ENCODE measurements around the gene STRN4. TPM values are rescaled to one million over a fixed set of nuclear protein-coding genes. Genes with fewer than 3 reads are reported as not detected.

The STRN4 gene
- total RNA-seq, 1 experiment from 2014 or later = 107 TPM

DNA sequence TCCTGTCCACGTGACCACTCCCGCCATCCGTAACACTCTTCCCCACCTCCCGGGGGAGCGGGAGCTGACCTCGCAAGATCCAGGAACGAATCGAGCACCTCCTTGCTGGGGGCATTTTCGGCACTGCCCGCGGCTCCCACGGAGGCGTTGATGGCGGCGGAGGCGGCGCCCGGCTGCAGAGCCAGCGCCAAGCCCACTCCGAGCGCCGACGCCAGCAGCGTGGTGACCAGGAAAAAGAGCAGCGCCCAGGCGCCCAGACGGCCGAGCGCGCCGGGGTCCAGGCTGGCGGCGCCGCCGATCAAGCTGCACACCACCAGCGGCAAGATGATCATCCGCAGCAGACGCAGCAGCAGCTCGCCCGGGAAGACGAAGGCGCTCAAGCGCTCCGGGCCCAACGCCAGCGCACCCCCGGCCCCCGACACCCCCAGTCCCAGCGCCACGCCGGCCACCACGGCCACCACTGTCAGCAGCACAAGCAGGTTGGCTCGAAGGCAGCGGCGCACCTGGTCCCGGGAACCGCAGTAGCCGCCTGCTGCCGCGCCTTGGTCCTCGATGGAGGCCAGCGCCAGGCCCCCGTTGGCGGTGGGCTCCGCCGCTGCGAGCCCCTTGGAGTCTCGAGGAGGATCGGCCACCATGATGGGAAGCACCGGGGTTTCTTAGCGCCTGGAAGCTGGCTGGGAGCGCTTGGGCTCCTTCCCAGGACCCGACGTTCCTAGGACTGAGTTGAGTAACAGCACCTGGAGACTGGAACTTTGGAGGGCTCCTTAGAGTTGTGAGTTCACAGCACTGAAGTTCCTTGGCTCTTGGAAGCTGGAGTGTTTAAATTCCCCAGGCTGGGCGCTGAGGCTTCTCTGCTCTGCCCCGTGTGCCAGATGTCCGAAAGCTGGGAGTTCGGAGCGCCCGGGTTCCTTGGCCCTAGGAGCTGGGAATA is 41.3 kb upstream of the STRN4 start:
- H3K9me3 ChIP-seq (ENCODE audit: control insufficient read depth in 1 of 2, insufficient read depth in 1 of 2, low read depth in 1 of 2, low read length in 2 of 2) = no peaks in the 10 kb centered on the region
- H3K4me1 ChIP-seq (ENCODE audit: control insufficient read depth in 1 of 2, insufficient read depth in 2 of 2, low read length in 2 of 2) = peaks cover 35 to 54% of the 10 kb centered on the region in 2 experiments
- peaks cover 58% of the 10 kb centered on the region for H3K79me2 ChIP-seq (ENCODE audit: insufficient read depth, low read length)
- ATAC-seq (peak; percentile 12), DNase-seq (ENCODE audit: low read depth, low spot score) (no peak)
- intact Hi-C loops (cut with micrococcal nuclease) = loop anchor here (5.0 kb wide), 1 partner anchor 45 kb away; no protein-coding TSS in a partner anchor
- ChIA-PET POLR2A (interaction anchor here (0.6 to 3.4 kb wide), 10 partner anchors 9 to 59 kb away, joined by 3 to 26 read pairs (median 4); no protein-coding TSS in a partner anchor), RAD21 (ENCODE audit: low non-redundant PET in 1 of 2, low total read pairs in 2 of 2, uncharacterized antibody in 2 of 2, unreplicated experiment in 2 of 2) (interaction anchor here in 1 of 2 experiments (0.7 kb wide), 1 partner anchor 43 kb away, joined by 4 read pairs; no protein-coding TSS in a partner anchor), CTCF (interaction anchor here (0.6 kb wide), 1 partner anchor 42 kb away, joined by 3 read pairs; no protein-coding TSS in a partner anchor)
- TSS peak; percentile 68 for BruUV-seq (replicated peaks)
- H3K4me3 ChIP-seq (replicated peaks in 1 of 2; ENCODE audit: low read depth in 1 of 2, low read length in 2 of 2) = peak overlapping the region; percentile 93 to 96
- no peaks in the 10 kb centered on the region for H3K9me2 ChIP-seq (ENCODE audit: insufficient read depth)
- H3K4me2 ChIP-seq (ENCODE audit: low read length) = peak overlapping the region; percentile 77
- H2AFZ ChIP-seq (ENCODE audit: low read depth, low read length, poor library complexity, severe bottlenecking) = no peak overlapping the region
- peak overlapping the region; percentile 91 for H3K27ac ChIP-seq (ENCODE audit: low read depth, low read length)
- peaks cover 4% of the 10 kb centered on the region; the same call in 1 of the 2 replicates for H4K20me1 ChIP-seq (ENCODE audit: insufficient read depth)
- no peak for TF ChIP-seq TCF7L2 (IDR thresholded peaks at IDR 0.05; ENCODE audit: borderline replicate concordance, extremely low read depth, insufficient read depth, insufficient read length)
- no peak for TF ChIP-seq SRF (IDR thresholded peaks at IDR 0.05; ENCODE audit: low read depth)
- TF ChIP-seq CBX3 (IDR thresholded peaks at IDR 0.05; ENCODE audit: low read depth) = no peak
- no peak for TF ChIP-seq JUND (IDR thresholded peaks at IDR 0.05)
- TF ChIP-seq POLR2A (IDR thresholded peaks at IDR 0.05; ENCODE audit: borderline replicate concordance, extremely low read depth, insufficient read depth, insufficient read length) = peak; percentile 45
- H3K36me3 ChIP-seq (ENCODE audit: control insufficient read depth in 1 of 2, insufficient read depth in 2 of 2, low read length in 2 of 2) = peaks cover 9 to 28% of the 10 kb centered on the region in 2 experiments; a peak in 3 of 4 replicates
- peak overlapping the region; percentile 92 for H3K9ac ChIP-seq (ENCODE audit: low read length)
- no peaks in the 10 kb centered on the region for H3K27me3 ChIP-seq (ENCODE audit: insufficient read depth, low read length)

DNA sequence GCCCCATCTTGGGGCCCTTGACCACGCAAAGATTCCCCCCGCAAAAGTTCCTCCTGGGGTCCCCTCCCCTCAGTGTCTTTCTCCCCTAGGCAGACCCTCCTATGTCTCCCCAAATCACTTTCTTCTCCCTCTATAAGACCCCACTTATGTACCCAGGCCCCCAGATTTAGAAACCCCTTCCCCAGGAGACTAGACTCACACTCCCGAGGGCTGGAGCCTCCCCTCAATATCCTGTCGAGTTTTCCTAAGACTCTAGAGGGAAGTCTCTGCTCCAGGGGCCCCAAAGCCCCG is 40.7 kb upstream of the STRN4 start:
- Histone ChIP-seq H3K79me2 (ENCODE audit: insufficient read depth, low read length) (peaks cover 64% of the 10 kb centered on the region), H3K9me3 (ENCODE audit: control insufficient read depth in 1 of 2, insufficient read depth in 1 of 2, low read depth in 1 of 2, low read length in 2 of 2) (no peaks in the 10 kb centered on the region), H4K20me1 (ENCODE audit: insufficient read depth) (peaks cover 4% of the 10 kb centered on the region; the same call in 1 of the 2 replicates), H3K9me2 (ENCODE audit: insufficient read depth) (no peaks in the 10 kb centered on the region), H3K9ac (ENCODE audit: low read length) (peak overlapping the region; percentile 92), H2AFZ (ENCODE audit: low read depth, low read length, poor library complexity, severe bottlenecking) (no peak overlapping the region), H3K27ac (ENCODE audit: low read depth, low read length) (peak overlapping the region; percentile 91), H3K4me3 (replicated peaks in 1 of 2; ENCODE audit: low read depth in 1 of 2, low read length in 2 of 2) (peak overlapping the region; percentile 93 to 96), H3K27me3 (ENCODE audit: insufficient read depth, low read length) (no peaks in the 10 kb centered on the region), H3K4me1 (ENCODE audit: control insufficient read depth in 1 of 2, insufficient read depth in 2 of 2, low read length in 2 of 2) (peaks cover 32 to 52% of the 10 kb centered on the region in 2 experiments), H3K4me2 (ENCODE audit: low read length) (peak overlapping the region; percentile 77), H3K36me3 (ENCODE audit: control insufficient read depth in 1 of 2, insufficient read depth in 2 of 2, low read length in 2 of 2) (peaks cover 14 to 33% of the 10 kb centered on the region in 2 experiments; a peak in 3 of 4 replicates)
- POLR2A ChIA-PET = interaction anchor here (3.3 to 3.4 kb wide), 2 partner anchors 24 to 43 kb away, joined by 25 to 26 read pairs; no protein-coding TSS in a partner anchor
- BruUV-seq (replicated peaks) = no TSS peak
- intact Hi-C loops (cut with micrococcal nuclease) = loop anchor here (5.0 kb wide), 1 partner anchor 45 kb away; no protein-coding TSS in a partner anchor
- DNase-seq (ENCODE audit: low read depth, low spot score) (no peak), ATAC-seq (no peak)
- TF ChIP-seq TCF7L2 (IDR thresholded peaks at IDR 0.05; ENCODE audit: borderline replicate concordance, extremely low read depth, insufficient read depth, insufficient read length) = no peak
- TF ChIP-seq ZFX (IDR thresholded peaks at IDR 0.05) = no peak
- TF ChIP-seq MAX (IDR thresholded peaks at IDR 0.05) = peak; percentile 22; the same call in 1 of the 2 replicates
- TF ChIP-seq SP1 (IDR thresholded peaks at IDR 0.05; ENCODE audit: low read depth) = no peak; the same call in 1 of the 2 replicates
- TF ChIP-seq REST (IDR thresholded peaks at IDR 0.05; ENCODE audit: low read depth) = no peak
- CTCF ChIA-PET = no interaction called here
- RAD21 ChIA-PET (ENCODE audit: low non-redundant PET in 1 of 2, low total read pairs in 2 of 2, uncharacterized antibody in 2 of 2, unreplicated experiment in 2 of 2) = no interaction called here
